GM12891 (cell line): ENCODE data around the gene ACADSB.
A peak's percentile ranks its signal among the peaks of the same experiment; 100 is the strongest.

ENCODE experiments used
- DNase-seq: peaks from one replicate; pipeline ENCODE4 v3.0.0; 2011; ENCODE audit warnings: low spot score; ENCODE audit not compliant: insufficient read length
- FAIRE-seq: peaks from 2 replicates; lab custom pipeline; 2011; peaks lifted over from hg19 to GRCh38; lab: Jason Lieb, UNC
- PAX5 ChIP-seq: IDR thresholded peaks from 2 replicates; pipeline ENCODE4 v1.6.1; 2011; ENCODE audit warnings: low read length, moderate library complexity, mild to moderate bottlenecking; ENCODE audit not compliant: insufficient read depth, severe bottlenecking
- POLR2A ChIP-seq: IDR thresholded peaks from 2 replicates; pipeline ENCODE4 v1.6.1; 2011; ENCODE audit warnings: low read depth, low read length, control low read depth
- POLR2AphosphoS5 ChIP-seq: IDR thresholded peaks from 2 replicates; pipeline ENCODE4 v1.6.1; 2011; ENCODE audit warnings: low read depth, low read length, control low read depth
- POU2F2 ChIP-seq: IDR thresholded peaks from 2 replicates; pipeline ENCODE4 v1.6.1; 2011; ENCODE audit warnings: low read depth, mild to moderate bottlenecking, control low read depth, low read length, moderate library complexity
- SPI1 ChIP-seq: IDR thresholded peaks from 2 replicates; pipeline ENCODE4 v1.6.1; 2011; ENCODE audit warnings: low read depth, low read length, control low read depth
- TAF1 ChIP-seq: IDR thresholded peaks from 2 replicates; pipeline ENCODE4 v1.6.1; 2011; ENCODE audit warnings: low read depth, low read length, control low read depth

The ACADSB gene

GRCh38 chr10:123017421-123018165 is 8.8 kb downstream of the ACADSB start:
- DNase-seq (no peak), FAIRE-seq (no peak)
- TF ChIP-seq POLR2A (no peak), SPI1 (no peak), TAF1 (no peak), PAX5 (no peak), POLR2AphosphoS5 (no peak), POU2F2 (no peak)

DNA sequence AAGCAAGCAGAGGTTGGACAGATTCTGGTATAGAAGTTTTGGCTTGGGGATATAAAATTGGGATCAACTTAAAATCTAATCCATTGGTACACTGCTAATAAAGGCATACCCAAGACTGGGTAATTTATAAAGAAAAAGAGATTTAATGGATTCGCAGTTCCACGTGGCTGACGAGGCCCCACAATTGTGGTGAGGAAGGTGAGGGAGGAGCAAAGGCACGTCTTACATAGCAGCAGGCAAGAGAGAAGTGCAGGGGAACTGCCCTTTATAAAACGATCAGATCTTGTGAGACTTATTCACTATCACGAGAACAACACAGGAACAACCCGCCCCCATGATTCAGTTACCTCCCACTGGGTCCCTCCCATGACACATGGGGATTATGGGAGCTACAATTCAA is 9.7 kb downstream of the ACADSB start:
- no peak for DNase-seq
- TF ChIP-seq POLR2AphosphoS5, result no peak
- no peak for TF ChIP-seq SPI1
- no peak for TF ChIP-seq TAF1
- no peak for TF ChIP-seq POU2F2
- no peak for TF ChIP-seq POLR2A
- TF ChIP-seq PAX5, result no peak
- no peak for FAIRE-seq

GRCh38 chr10:123019264-123019663 is 10.5 kb downstream of the ACADSB start:
- TF ChIP-seq PAX5, result no peak
- TF ChIP-seq TAF1, result no peak
- no peak for TF ChIP-seq SPI1
- TF ChIP-seq POLR2A, result no peak
- no peak for TF ChIP-seq POU2F2
- no peak for TF ChIP-seq POLR2AphosphoS5
- DNase-seq (no peak), FAIRE-seq (no peak)

DNA sequence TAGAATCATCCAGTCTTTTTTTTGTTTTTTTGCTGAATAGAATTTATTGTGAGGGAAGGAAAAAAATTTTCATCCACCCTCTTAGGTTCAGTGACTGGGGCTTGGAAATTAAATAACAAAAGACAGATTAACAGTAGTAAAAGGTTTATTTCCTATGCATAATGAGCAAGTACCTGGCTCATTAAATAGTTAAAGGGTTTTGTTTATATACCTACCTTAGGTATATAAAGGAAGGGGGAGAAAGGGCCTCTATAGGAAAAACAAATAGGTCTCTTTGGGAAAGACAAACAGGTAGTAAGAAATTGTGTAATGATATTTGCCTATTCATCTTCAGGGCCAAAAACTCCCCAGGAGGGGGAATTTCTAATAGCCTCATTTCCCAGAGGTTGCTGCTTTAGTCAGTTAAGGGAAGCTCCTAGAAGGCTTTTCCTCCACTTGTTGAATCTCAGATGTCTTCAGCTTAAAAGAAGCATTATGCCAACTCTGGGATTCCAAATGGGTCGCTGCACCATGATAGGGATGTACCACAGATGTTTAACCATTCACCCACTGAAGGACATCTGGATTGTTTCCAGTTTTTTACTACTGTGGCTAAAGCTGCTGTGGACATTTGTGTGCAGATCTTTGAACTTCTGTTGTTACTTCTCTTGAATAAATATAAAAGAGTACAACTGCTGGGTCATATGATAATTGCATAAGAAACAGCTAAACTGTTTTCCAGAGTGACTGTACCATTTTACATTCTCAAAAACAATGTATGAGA is 11.3 kb downstream of the ACADSB start:
- DNase-seq (no peak), FAIRE-seq (no peak)
- TF ChIP-seq POLR2AphosphoS5 (no peak), SPI1 (no peak), PAX5 (no peak), TAF1 (no peak), POLR2A (no peak), POU2F2 (no peak)

- DNase-seq (no peak), FAIRE-seq (peak; percentile 40)
- TF ChIP-seq SPI1, result no peak
- TF ChIP-seq POLR2AphosphoS5, result no peak
- TF ChIP-seq PAX5, result no peak
- no peak for TF ChIP-seq POLR2A
- no peak for TF ChIP-seq POU2F2
- no peak for TF ChIP-seq TAF1
Observed at GRCh38 chr10:123021517-123021916, 12.7 kb downstream of the ACADSB start.

- no peak for FAIRE-seq
Observed at GRCh38 chr10:123024540-123024939, 15.7 kb downstream of the ACADSB start.

GRCh38 chr10:123026302-123026701 is 17.5 kb downstream of the ACADSB start:
- DNase-seq (no peak), FAIRE-seq (no peak)
- TF ChIP-seq POLR2AphosphoS5, result no peak
- TF ChIP-seq PAX5, result no peak
- TF ChIP-seq SPI1, result no peak
- no peak for TF ChIP-seq POLR2A
- TF ChIP-seq TAF1, result no peak
- TF ChIP-seq POU2F2, result no peak

More at GRCh38 chr10:123024540-123024939, 15.7 kb downstream of the ACADSB start:
- no peak for TF ChIP-seq SPI1
- TF ChIP-seq PAX5, result no peak
- no peak for TF ChIP-seq POLR2AphosphoS5
- no peak for TF ChIP-seq POLR2A
- TF ChIP-seq TAF1, result no peak
- no peak for TF ChIP-seq POU2F2
- DNase-seq, result no peak

DNA sequence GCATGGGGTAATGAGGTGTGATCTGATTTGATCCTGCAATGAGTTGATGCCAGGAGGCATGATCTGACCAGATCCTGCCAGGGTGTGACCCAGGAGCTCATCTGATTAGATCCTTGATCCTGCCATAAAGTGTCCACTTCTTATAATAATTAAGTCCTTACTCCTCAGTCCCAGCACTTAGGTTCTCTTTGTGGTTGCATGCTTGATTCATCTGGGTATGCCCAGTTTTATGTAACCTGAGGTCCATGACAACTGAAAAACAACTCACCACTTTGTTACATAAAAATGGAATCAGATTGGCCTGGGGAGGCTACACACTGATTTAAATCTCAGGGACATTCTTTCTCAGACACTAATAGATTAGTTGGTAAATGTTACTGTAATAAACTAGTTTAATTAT is 19.1 kb downstream of the ACADSB start:
- no peak for TF ChIP-seq SPI1
- FAIRE-seq, result no peak
- DNase-seq, result no peak

- FAIRE-seq, result peak; percentile 54
- TF ChIP-seq POU2F2, result no peak
- TF ChIP-seq POLR2AphosphoS5, result no peak
- no peak for TF ChIP-seq PAX5
- no peak for TF ChIP-seq SPI1
- TF ChIP-seq TAF1, result no peak
- TF ChIP-seq POLR2A, result no peak
Observed at GRCh38 chr10:123031124-123031523, 22.3 kb downstream of the ACADSB start.

DNA sequence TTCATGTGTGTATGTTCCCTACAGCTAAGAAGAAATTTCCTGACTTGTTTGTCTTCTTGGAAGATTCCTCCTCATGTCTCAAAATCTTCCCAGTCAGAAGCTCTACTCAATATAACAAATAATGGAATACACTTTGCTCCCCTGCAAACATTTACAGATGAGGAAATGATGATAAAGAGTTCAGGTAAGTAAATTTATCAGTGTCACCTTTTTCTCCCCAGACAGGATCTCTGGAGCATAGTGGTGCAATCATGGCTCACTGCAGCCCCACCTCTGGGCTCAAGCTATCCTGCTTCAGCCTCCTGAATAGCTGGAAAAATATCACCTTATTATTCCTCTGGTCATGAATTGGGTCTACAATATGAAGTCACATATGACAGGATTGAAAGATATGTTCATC is 25.5 kb downstream of the ACADSB start:
- no peak for DNase-seq
- TF ChIP-seq POLR2A, result no peak
- no peak for TF ChIP-seq SPI1
- no peak for TF ChIP-seq PAX5
- TF ChIP-seq POU2F2, result no peak
- TF ChIP-seq POLR2AphosphoS5, result no peak
- no peak for TF ChIP-seq TAF1
- FAIRE-seq, result no peak

More at GRCh38 chr10:123031124-123031523, 22.3 kb downstream of the ACADSB start:
- no peak for DNase-seq
